ENCODE results near the gene FEV. TPM values are rescaled to one million over a fixed set of nuclear protein-coding genes. Genes with fewer than 3 reads are reported as not detected.

Gene FEV
- total RNA-seq, 1 donor from 2014 or later = not detected

DNA sequence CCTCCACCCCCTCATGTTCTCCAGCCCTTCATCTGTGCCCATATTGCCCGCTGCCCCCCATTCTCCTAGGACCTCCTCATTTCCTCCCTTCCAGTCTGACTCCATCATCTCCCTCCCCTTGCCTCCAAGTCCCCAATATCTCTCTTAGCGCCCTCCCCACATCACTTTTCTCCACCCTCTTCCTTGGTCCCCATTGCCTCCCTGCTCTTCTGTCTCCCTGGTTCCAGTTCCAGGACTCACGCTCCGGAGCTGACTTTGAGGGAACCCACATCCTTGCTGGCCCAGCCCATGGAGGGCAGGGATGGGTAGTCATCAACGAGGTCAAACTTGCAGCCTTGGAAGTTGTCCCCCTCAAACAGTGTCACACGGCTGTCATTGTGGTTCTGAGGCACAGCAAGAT, 5.6 kb upstream of the FEV start:
- intact Hi-C loops (cut with DNase I) = no loop called here
- Histone ChIP-seq H3K27me3 (peaks cover 54% of the 10 kb centered on the region), H3K36me3 (no peaks in the 10 kb centered on the region), H3K9me3 (no peaks in the 10 kb centered on the region), H3K4me3 (no peak overlapping the region), H3K4me1 (peaks cover 13 to 16% of the 10 kb centered on the region in 2 donors), H3K27ac (no peak overlapping the region)
- DNase-seq (ENCODE audit: low spot score in 2 of 2) = no peak
- TF ChIP-seq, protein P1, sequence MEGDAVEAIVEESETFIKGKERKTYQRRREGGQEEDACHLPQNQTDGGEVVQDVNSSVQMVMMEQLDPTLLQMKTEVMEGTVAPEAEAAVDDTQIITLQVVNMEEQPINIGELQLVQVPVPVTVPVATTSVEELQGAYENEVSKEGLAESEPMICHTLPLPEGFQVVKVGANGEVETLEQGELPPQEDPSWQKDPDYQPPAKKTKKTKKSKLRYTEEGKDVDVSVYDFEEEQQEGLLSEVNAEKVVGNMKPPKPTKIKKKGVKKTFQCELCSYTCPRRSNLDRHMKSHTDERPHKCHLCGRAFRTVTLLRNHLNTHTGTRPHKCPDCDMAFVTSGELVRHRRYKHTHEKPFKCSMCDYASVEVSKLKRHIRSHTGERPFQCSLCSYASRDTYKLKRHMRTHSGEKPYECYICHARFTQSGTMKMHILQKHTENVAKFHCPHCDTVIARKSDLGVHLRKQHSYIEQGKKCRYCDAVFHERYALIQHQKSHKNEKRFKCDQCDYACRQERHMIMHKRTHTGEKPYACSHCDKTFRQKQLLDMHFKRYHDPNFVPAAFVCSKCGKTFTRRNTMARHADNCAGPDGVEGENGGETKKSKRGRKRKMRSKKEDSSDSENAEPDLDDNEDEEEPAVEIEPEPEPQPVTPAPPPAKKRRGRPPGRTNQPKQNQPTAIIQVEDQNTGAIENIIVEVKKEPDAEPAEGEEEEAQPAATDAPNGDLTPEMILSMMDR (IDR thresholded peaks at IDR 0.05) = no peak

DNA sequence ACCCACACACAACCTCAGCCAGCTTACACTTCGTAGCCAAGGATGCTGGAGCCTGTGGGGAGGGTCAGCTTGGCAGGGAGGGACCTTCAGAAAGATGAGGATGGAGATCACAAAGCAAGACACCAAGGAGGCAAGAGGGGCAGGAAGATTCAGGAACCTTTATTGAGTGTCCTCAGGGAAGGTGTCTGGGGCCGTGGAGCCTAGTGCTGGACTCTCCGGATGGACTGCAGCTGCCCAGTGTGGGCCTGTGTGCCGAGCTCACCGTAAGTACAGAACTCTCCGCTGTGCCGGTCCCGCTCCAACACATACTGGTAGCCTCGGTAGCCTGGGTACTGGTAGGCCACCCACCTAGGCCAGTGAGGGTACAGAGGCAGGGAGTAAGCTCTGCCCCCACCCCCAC, 5.1 kb upstream of the FEV start:
- H3K4me1 ChIP-seq = peaks cover 14 to 16% of the 10 kb centered on the region in 2 donors
- H3K36me3 ChIP-seq = no peaks in the 10 kb centered on the region
- H3K27ac ChIP-seq = no peak overlapping the region
- peaks cover 55% of the 10 kb centered on the region for H3K27me3 ChIP-seq
- TF ChIP-seq, protein P1 (IDR thresholded peaks at IDR 0.05) = no peak
- no peak overlapping the region for H3K4me3 ChIP-seq
- no peaks in the 10 kb centered on the region for H3K9me3 ChIP-seq
- no peak for DNase-seq (ENCODE audit: low spot score in 2 of 2)
- intact Hi-C loops (cut with DNase I) = no loop called here

GRCh38 chr2:218988650-218989049, 3.7 kb upstream of the FEV start:
- peaks cover 55% of the 10 kb centered on the region for H3K27me3 ChIP-seq

GRCh38 chr2:218988164-218988563, 3.2 kb upstream of the FEV start:
- Histone ChIP-seq H3K36me3 (no peaks in the 10 kb centered on the region), H3K9me3 (no peaks in the 10 kb centered on the region), H3K27ac (no peak overlapping the region), H3K27me3 (peaks cover 55% of the 10 kb centered on the region), H3K4me1 (peaks cover 12 to 17% of the 10 kb centered on the region in 2 donors), H3K4me3 (no peak overlapping the region)
- TF ChIP-seq, protein P1 (IDR thresholded peaks at IDR 0.05) = no peak
- no peak for DNase-seq (ENCODE audit: low spot score in 2 of 2)
- intact Hi-C loops (cut with DNase I) = no loop called here

More at GRCh38 chr2:218988650-218989049, 3.7 kb upstream of the FEV start:
- H3K4me3 ChIP-seq = no peak overlapping the region
- intact Hi-C loops (cut with DNase I) = no loop called here
- no peak for DNase-seq (ENCODE audit: low spot score in 2 of 2)
- H3K4me1 ChIP-seq = peaks cover 17 to 22% of the 10 kb centered on the region in 2 donors
- TF ChIP-seq, protein P1 (IDR thresholded peaks at IDR 0.05) = no peak
- no peaks in the 10 kb centered on the region for H3K36me3 ChIP-seq
- no peak overlapping the region for H3K27ac ChIP-seq
- no peaks in the 10 kb centered on the region for H3K9me3 ChIP-seq

DNA sequence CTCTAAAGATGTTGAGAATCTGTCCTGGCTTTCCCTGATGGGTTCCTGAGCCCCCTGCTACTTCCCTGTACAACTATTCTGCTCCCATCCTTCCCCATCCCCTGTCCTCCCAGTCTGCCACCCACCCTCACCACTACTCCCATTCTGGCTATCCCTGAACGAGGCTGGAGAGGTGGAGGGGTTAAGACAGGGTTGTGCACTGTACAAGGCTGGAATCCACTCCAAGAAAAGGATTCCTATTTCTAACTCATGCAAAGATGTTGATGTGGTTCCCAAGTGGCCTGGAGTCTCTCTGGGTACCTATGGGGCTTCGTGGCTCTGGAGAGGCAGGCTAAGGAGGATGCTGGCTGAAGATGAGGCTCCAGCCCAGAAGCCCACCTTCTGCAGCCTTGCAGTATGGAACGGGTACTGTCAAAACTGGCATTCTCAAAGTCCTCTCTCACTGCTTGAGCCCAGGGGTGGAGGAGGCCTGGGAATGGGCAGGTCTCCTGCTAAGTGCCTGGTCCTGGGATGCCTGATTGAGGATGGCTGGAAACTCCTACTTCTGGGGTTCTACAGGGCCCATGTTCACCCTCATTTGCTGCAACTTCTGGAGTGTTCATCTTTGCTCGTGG, 1.3 kb upstream of the FEV start:
- Histone ChIP-seq H3K9me3 (no peaks in the 10 kb centered on the region), H3K27ac (no peak overlapping the region), H3K4me3 (no peak overlapping the region), H3K27me3 (peaks cover 55% of the 10 kb centered on the region), H3K4me1 (peaks cover 15 to 25% of the 10 kb centered on the region in 2 donors), H3K36me3 (no peaks in the 10 kb centered on the region)
- no peak for DNase-seq (ENCODE audit: low spot score in 2 of 2)
- TF ChIP-seq, protein P1 (IDR thresholded peaks at IDR 0.05) = no peak
- intact Hi-C loops (cut with DNase I) = no loop called here

Data from ascending aorta (tissue), 2 donors.